GM12875 (cell line): ENCODE results near the gene MCTP1.

Source experiments
- H3K4me3 ChIP-seq: one replicate; pipeline ENCODE4 v1.5.1; 2011; ENCODE audit warnings: low read depth, low read length, control low read depth
- CTCF ChIP-seq: IDR thresholded peaks from 2 replicates; pipeline ENCODE4 v1.5.1; 2011; ENCODE audit warnings: low read depth, mild to moderate bottlenecking, control low read depth, inconsistent platforms, low read length, moderate library complexity, borderline replicate concordance; ENCODE audit not compliant: insufficient read depth

The MCTP1 gene

GRCh38 chr5:94903726-94904125 lies 381.2 kb downstream of the MCTP1 start:
- no peak overlapping the region for H3K4me3 ChIP-seq
- no peak for TF ChIP-seq CTCF

DNA sequence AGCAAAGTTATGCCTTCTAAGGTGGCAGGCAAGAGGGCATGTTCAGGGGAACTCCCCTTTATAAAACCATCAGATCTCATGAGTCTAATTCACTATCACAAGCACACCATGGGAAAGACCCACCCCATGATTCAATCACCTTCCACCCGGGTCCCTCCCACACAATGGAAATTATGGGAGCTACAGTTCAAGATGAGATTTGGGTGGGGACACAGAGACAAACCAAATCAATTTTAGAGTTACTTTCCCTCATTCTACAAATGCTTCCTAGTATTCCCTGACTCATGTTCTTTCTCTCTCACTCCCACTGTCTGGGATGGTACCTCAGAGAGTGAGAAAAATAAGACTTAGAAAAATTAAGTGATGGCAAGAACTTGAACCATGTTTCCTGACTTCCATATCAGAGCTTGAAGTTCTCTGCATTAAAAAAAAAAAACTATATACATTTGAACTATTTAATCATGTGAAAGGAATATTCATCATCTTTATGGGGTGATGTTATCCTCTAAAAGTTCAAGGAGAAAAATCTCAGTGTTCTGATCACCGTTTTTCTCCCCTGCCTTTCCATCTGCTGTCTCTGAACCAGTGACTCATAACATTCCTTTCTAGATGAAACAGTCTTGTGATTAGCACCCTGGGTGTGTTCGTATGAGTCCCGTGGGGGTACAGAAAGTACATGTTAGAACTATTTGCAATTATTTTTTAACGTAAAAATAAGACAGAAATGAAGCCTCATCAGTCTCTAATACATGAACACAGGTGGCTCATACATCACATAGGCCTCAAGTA lies 383.5 kb downstream of the MCTP1 start:
- TF ChIP-seq CTCF, result no peak

DNA sequence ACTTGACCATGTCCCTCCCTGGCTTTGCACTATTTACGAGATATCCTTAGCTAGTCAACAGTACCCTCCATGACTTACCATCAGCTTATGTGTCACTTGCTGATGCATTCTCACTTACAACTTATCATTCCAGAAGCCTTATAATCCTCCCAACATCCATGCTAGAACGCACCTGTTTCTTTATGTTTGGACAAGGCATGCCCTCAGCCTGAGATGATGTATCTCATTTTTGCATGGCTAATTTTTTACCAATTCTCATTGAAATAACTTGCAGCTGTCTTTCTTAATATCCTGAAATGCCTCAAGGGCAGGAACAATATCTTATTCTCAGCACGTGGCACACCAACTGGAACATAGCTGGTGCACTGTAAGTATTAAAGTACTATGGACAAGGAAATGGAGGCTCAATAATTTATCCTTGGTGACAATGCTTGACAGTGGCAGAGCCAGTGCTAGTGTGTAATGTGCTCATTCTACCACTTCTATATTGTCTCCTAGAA lies 384.8 kb downstream of the MCTP1 start:
- no peak for TF ChIP-seq CTCF
- H3K4me3 ChIP-seq, result no peak overlapping the region

More for the DNA sequence above, 383.5 kb downstream of the MCTP1 start:
- no peak overlapping the region for H3K4me3 ChIP-seq

- no peak overlapping the region for H3K4me3 ChIP-seq
- no peak for TF ChIP-seq CTCF
Observed at GRCh38 chr5:94893412-94894135, 391.3 kb downstream of the MCTP1 start.

DNA sequence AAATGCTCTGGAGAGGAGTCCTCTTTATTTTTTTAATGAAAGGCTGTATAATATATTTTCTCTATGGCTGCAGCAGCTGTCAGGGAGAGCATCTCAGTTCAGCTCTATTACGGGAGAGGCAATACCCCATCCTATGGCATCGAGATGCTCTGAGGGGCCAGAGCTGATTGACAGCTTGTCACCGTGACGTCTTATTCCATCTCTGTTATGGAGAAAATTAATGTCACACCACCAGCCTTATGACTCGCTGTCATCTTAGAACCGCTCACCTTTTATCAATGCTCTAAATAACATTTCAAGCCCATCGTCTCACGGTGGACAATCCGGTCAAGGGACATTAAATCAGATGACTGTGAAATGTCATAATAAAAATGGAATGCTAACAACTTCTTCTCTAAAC lies 392.9 kb downstream of the MCTP1 start:
- TF ChIP-seq CTCF, result no peak
- no peak overlapping the region for H3K4me3 ChIP-seq

- TF ChIP-seq CTCF, result no peak
Observed at GRCh38 chr5:94891565-94891964, 393.3 kb downstream of the MCTP1 start.

More at GRCh38 chr5:94891565-94891964, 393.3 kb downstream of the MCTP1 start:
- no peak overlapping the region for H3K4me3 ChIP-seq
